Loucy (cell line): Measurements from ENCODE around the gene ACER3.

ENCODE experiments used
- H2AFZ ChIP-seq: fragments of 200-600 bp; sonication (generic); 2 replicates; pipeline ENCODE4 v1.6.0; 2016; ENCODE audit warnings: antibody characterized with exemption, mild to moderate bottlenecking, low read length, moderate library complexity
- H3F3A ChIP-seq: fragments of 200-600 bp; 2 replicates; pipeline ENCODE4 v1.6.0; 2016; ENCODE audit warnings: antibody characterized with exemption, low read depth, mild to moderate bottlenecking
- H3K27me3 ChIP-seq: fragments of 200-600 bp; sonication (generic); 2 replicates; pipeline ENCODE4 v1.6.1; 2014; ENCODE audit warnings: low read length, mild to moderate bottlenecking; ENCODE audit not compliant: insufficient read depth, poor library complexity, severe bottlenecking
- H3K36me3 ChIP-seq: fragments of 200-600 bp; sonication (generic); 2 replicates; pipeline ENCODE4 v1.6.1; 2016; ENCODE audit warnings: low read length; ENCODE audit not compliant: insufficient read depth
- H3K4me1 ChIP-seq: fragments of 200-600 bp; sonication (generic); 2 replicates; pipeline ENCODE4 v1.5.1; 2014; ENCODE audit warnings: low read length, mild to moderate bottlenecking; ENCODE audit not compliant: insufficient read depth, poor library complexity, severe bottlenecking
- H3K4me2 ChIP-seq: fragments of 200-600 bp; sonication (generic); 2 replicates; pipeline ENCODE4 v1.6.0; 2014; ENCODE audit warnings: antibody characterized with exemption, low read length, low read depth, mild to moderate bottlenecking; ENCODE audit not compliant: poor library complexity, severe bottlenecking
- H3K4me3 ChIP-seq: fragments of 200-600 bp; sonication (generic); 2 replicates; pipeline ENCODE4 v1.5.1; 2014; ENCODE audit warnings: low read length, mild to moderate bottlenecking, mixed read lengths; ENCODE audit not compliant: poor library complexity, severe bottlenecking
- H3K79me2 ChIP-seq: fragments of 200-600 bp; sonication (generic); 2 replicates; pipeline ENCODE4 v1.6.1; 2014; ENCODE audit warnings: low read length; ENCODE audit not compliant: insufficient read depth
- H3K9ac ChIP-seq: fragments of 200-600 bp; sonication (generic); 2 replicates; pipeline ENCODE4 v1.6.0; 2014; ENCODE audit warnings: mild to moderate bottlenecking, low read depth, low read length, moderate library complexity; ENCODE audit not compliant: poor library complexity, severe bottlenecking
- H3K9me2 ChIP-seq: fragments of 200-600 bp; sonication (generic); replicated peaks from 2 replicates; pipeline ENCODE4 v1.6.1; 2016; ENCODE audit warnings: low read depth, low read length, mixed read lengths
- H3K9me3 ChIP-seq: fragments of 200-600 bp; sonication (generic); 2 replicates; pipeline ENCODE4 v1.6.1; 2014; ENCODE audit warnings: mild to moderate bottlenecking, antibody characterized with exemption, low read length, low read depth; ENCODE audit not compliant: insufficient read depth
- H4K20me1 ChIP-seq: fragments of 200-600 bp; sonication (generic); 2 replicates; pipeline ENCODE4 v1.6.0; 2014; ENCODE audit warnings: antibody characterized with exemption, low read length, mild to moderate bottlenecking; ENCODE audit not compliant: insufficient read depth, poor library complexity, severe bottlenecking
- EZH2phosphoT487 ChIP-seq: fragments of 200-600 bp; IDR thresholded peaks from 2 replicates; pipeline ENCODE4 v1.6.1; 2018; ENCODE audit warnings: antibody characterized with exemption, mild to moderate bottlenecking, moderate library complexity, borderline replicate concordance
- TF ChIP-seq, protein P1 (sequence below): fragments of 200-600 bp; sonication (generic); conservative IDR thresholded peaks from 2 replicates; pipeline ENCODE4 v1.5.1; 2014; ENCODE audit warnings: mild to moderate bottlenecking, antibody characterized with exemption, low read length

ACER3 gene

DNA sequence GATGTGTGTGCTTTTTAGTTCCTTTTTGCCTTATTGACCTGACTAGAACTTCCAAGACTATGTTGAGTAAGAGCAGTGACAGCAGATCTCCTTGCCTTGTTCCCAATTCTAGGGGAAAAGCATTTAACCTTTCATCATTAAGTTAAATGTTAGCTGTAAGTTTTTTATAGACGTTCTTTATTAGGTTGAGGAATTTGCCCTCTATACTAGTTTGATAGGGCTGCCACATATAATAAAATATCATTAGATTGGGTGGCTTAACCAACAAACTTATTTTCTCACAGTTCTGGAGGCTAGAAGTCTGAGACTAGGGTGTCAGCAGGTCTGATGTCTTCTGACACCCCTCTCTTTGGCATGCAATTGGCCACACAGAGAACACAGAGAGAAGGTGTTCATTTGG, 140.9 kb downstream of the ACER3 start:
- TF ChIP-seq, protein P1, sequence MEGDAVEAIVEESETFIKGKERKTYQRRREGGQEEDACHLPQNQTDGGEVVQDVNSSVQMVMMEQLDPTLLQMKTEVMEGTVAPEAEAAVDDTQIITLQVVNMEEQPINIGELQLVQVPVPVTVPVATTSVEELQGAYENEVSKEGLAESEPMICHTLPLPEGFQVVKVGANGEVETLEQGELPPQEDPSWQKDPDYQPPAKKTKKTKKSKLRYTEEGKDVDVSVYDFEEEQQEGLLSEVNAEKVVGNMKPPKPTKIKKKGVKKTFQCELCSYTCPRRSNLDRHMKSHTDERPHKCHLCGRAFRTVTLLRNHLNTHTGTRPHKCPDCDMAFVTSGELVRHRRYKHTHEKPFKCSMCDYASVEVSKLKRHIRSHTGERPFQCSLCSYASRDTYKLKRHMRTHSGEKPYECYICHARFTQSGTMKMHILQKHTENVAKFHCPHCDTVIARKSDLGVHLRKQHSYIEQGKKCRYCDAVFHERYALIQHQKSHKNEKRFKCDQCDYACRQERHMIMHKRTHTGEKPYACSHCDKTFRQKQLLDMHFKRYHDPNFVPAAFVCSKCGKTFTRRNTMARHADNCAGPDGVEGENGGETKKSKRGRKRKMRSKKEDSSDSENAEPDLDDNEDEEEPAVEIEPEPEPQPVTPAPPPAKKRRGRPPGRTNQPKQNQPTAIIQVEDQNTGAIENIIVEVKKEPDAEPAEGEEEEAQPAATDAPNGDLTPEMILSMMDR: no peak
- TF ChIP-seq EZH2phosphoT487: no peak

DNA sequence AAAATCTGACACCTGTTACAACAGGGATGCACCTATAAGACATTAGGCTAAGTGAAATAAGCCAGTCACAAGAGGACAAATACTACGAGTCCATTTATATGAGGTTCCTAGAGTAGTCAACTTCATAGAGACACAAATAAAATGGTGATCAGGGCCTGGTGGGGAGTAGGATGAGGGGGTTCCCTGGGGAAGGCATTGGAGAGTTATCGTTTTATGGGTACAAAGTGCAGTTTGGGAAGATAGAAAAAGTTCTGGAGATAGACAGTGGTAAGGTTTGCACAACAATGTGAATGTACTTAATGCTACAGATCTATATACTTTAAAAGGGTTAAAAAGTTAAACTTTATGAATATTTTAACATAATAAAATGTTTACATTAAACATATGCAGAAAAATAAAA, 142.1 kb downstream of the ACER3 start:
- H3K79me2 ChIP-seq: no peaks in the 10 kb centered on the region
- no peak overlapping the region for H3K4me2 ChIP-seq
- H3K4me3 ChIP-seq: no peak overlapping the region
- TF ChIP-seq, protein P1: no peak
- no peak for TF ChIP-seq EZH2phosphoT487
- no peak overlapping the region for H2AFZ ChIP-seq
- no peaks in the 10 kb centered on the region for H3K36me3 ChIP-seq
- no peaks in the 10 kb centered on the region for H3K27me3 ChIP-seq
- H3K9me2 ChIP-seq: no peaks in the 10 kb centered on the region
- H4K20me1 ChIP-seq: no peaks in the 10 kb centered on the region
- no peaks in the 10 kb centered on the region for H3K9me3 ChIP-seq
- no peaks in the 10 kb centered on the region for H3K4me1 ChIP-seq
- no peaks in the 10 kb centered on the region for H3F3A ChIP-seq
- no peak overlapping the region for H3K9ac ChIP-seq

More for the DNA sequence above, 140.9 kb downstream of the ACER3 start:
- no peaks in the 10 kb centered on the region for H4K20me1 ChIP-seq
- no peaks in the 10 kb centered on the region for H3K36me3 ChIP-seq
- no peak overlapping the region for H3K4me3 ChIP-seq
- no peaks in the 10 kb centered on the region for H3K4me1 ChIP-seq
- no peaks in the 10 kb centered on the region for H3K9me3 ChIP-seq
- no peaks in the 10 kb centered on the region for H3K9me2 ChIP-seq
- H3F3A ChIP-seq: no peaks in the 10 kb centered on the region
- no peak overlapping the region for H2AFZ ChIP-seq
- no peak overlapping the region for H3K4me2 ChIP-seq
- no peak overlapping the region for H3K9ac ChIP-seq
- H3K79me2 ChIP-seq: no peaks in the 10 kb centered on the region
- no peaks in the 10 kb centered on the region for H3K27me3 ChIP-seq

DNA sequence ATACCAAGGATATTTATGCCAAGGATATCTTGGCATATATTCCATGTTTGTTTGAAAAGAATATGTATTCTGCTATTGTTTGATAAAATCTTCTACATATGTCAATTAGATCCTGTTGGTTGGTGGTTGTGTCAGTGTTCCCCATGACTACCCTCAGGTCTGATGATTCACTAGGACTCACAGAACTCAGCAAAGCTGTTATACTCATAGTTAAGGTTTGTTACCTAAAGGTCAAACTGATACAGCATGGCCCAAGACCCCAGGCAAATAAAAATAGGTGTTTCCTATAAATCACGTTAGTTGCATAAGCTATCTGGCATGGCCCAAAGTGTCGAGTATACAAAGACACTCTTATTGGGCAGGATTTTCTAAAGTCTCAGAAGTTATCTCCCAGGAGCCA, 143.2 kb downstream of the ACER3 start:
- Histone ChIP-seq H3K27me3 (no peaks in the 10 kb centered on the region), H4K20me1 (no peaks in the 10 kb centered on the region), H3K4me2 (no peak overlapping the region), H3F3A (no peaks in the 10 kb centered on the region), H3K36me3 (no peaks in the 10 kb centered on the region), H2AFZ (no peak overlapping the region), H3K79me2 (no peaks in the 10 kb centered on the region), H3K9me3 (no peaks in the 10 kb centered on the region), H3K4me1 (no peaks in the 10 kb centered on the region), H3K4me3 (no peak overlapping the region), H3K9ac (no peak overlapping the region), H3K9me2 (no peaks in the 10 kb centered on the region)
- TF ChIP-seq EZH2phosphoT487: no peak
- TF ChIP-seq, protein P1: no peak
